Measurements from ENCODE around the gene KHK.
A peak's percentile ranks its signal among the peaks of the same experiment; 100 is the strongest.

KHK gene

GRCh38 chr2:27086724-27087593 lies at the start of gene KHK:
Gene KHK, plus strand, starts transcription at chr2:27086772. Its CDS starts 488 bp downstream, at chr2:27087260.
- DNase-seq, result no peak

- DNase-seq, result no peak
Observed at GRCh38 chr2:27038012-27038411, 48.6 kb upstream of the KHK start.

- DNase-seq, result no peak
Observed at GRCh38 chr2:27038631-27039339, 47.8 kb upstream of the KHK start.

- no peak for DNase-seq
Observed at GRCh38 chr2:27039426-27039825, 47.1 kb upstream of the KHK start.

- no peak for DNase-seq
Observed at GRCh38 chr2:27039871-27040270, 46.7 kb upstream of the KHK start.

- DNase-seq, result no peak
Observed at GRCh38 chr2:27040282-27040681, 46.3 kb upstream of the KHK start.

GRCh38 chr2:27041752-27042151 lies 44.8 kb upstream of the KHK start:
- no peak for DNase-seq

GRCh38 chr2:27042159-27042661 lies 44.4 kb upstream of the KHK start:
- peak in 1 of 2 donors; percentile 42 for DNase-seq

GRCh38 chr2:27042985-27043634 lies 43.5 kb upstream of the KHK start:
- no peak for DNase-seq

GRCh38 chr2:27049422-27050280 lies 36.9 kb upstream of the KHK start:
- DNase-seq, result peak; percentile 58 to 68

- DNase-seq, result peak; percentile 93 to 94
Observed at GRCh38 chr2:27050281-27050995, 36.1 kb upstream of the KHK start.

GRCh38 chr2:27050996-27051901 lies 35.3 kb upstream of the KHK start, which contains the start of gene AGBL5:
Gene AGBL5, plus strand, starts transcription at chr2:27051668. Its CDS starts 1,291 bp downstream, at chr2:27052959.
- peak; percentile 97 to 98 for DNase-seq

- no peak for DNase-seq
Observed at GRCh38 chr2:27051902-27052645, 34.5 kb upstream of the KHK start.

- DNase-seq, result no peak
Observed at GRCh38 chr2:27053321-27053720, 33.3 kb upstream of the KHK start.

- DNase-seq, result no peak
Observed at GRCh38 chr2:27053776-27054175, 32.8 kb upstream of the KHK start.

- DNase-seq, result no peak
Observed at GRCh38 chr2:27054721-27055120, 31.9 kb upstream of the KHK start.

- DNase-seq, result no peak
Observed at GRCh38 chr2:27057184-27057583, 29.4 kb upstream of the KHK start.

GRCh38 chr2:27058210-27058609 lies 28.4 kb upstream of the KHK start:
- no peak for DNase-seq

- DNase-seq, result no peak
Observed at GRCh38 chr2:27059141-27059820, 27.3 kb upstream of the KHK start.

Data from CD4-positive, alpha-beta T cell treated with Interleukin-1 beta for 1 hour (primary cell).